GM19193 (cell line): ENCODE data around the gene C1S.

ENCODE experiments used
- POLR2A ChIP-seq: IDR thresholded peaks from 4 replicates; pipeline ENCODE4 v1.6.1; 2011; ENCODE audit not compliant: insufficient read depth, insufficient read length; ENCODE audit errors: extremely low read depth

C1S gene

GRCh38 chr12:7108796-7109571, 48.5 kb downstream of the C1S start, which contains the start of gene C1RL:
Gene C1RL (minus strand): TSS chr12:7109214. CDS start chr12:7109180, 34 bp downstream.
- TF ChIP-seq POLR2A, result no peak

GRCh38 chr12:7109572-7109920, 49.0 kb downstream of the C1S start:
- TF ChIP-seq POLR2A, result no peak

GRCh38 chr12:7110661-7111060, 50.1 kb downstream of the C1S start:
- TF ChIP-seq POLR2A, result no peak

- TF ChIP-seq POLR2A, result no peak
These were observed 51.5 kb downstream of the C1S start for GRCh38 chr12:7112041-7112440.

- no peak for TF ChIP-seq POLR2A
These were observed 52.9 kb downstream of the C1S start for GRCh38 chr12:7113389-7113871.

- no peak for TF ChIP-seq POLR2A
These were observed 53.5 kb downstream of the C1S start for GRCh38 chr12:7114008-7114407.

- TF ChIP-seq POLR2A, result no peak
These were observed 54.3 kb downstream of the C1S start for GRCh38 chr12:7114851-7115250.

- TF ChIP-seq POLR2A, result no peak
These were observed 55.7 kb downstream of the C1S start for GRCh38 chr12:7116196-7116595.

GRCh38 chr12:7116916-7117315, 56.4 kb downstream of the C1S start:
- TF ChIP-seq POLR2A, result no peak

GRCh38 chr12:7117670-7118069, 57.2 kb downstream of the C1S start:
- TF ChIP-seq POLR2A, result no peak

GRCh38 chr12:7118881-7119280, 58.4 kb downstream of the C1S start:
- no peak for TF ChIP-seq POLR2A

- no peak for TF ChIP-seq POLR2A
These were observed 59.6 kb downstream of the C1S start for GRCh38 chr12:7120166-7120565.
